Osteocyte (in vitro differentiated cells): ENCODE results near the gene ABCG4. TPM values are rescaled to one million over a fixed set of nuclear protein-coding genes. Genes with fewer than 3 reads are reported as not detected.

ENCODE experiments used
- DNase-seq: peaks from one replicate; pipeline ENCODE4 v3.0.0; 2021; ENCODE audit warnings: mixed read lengths; ENCODE audit not compliant: unreplicated experiment; ENCODE audit errors: extremely low spot score
- H3K27ac Mint-ChIP-seq: one replicate; pipeline ENCODE4 v1.8.0; 2021; ENCODE audit warnings: mild to moderate bottlenecking, mixed read lengths; ENCODE audit not compliant: unreplicated experiment
- H3K27me3 Mint-ChIP-seq: one replicate; pipeline ENCODE4 v1.8.0; 2021; ENCODE audit warnings: mixed read lengths; ENCODE audit not compliant: unreplicated experiment
- H3K36me3 Mint-ChIP-seq: one replicate; pipeline ENCODE4 v1.8.0; 2021; ENCODE audit warnings: mixed read lengths; ENCODE audit not compliant: unreplicated experiment
- H3K4me1 Mint-ChIP-seq: one replicate; pipeline ENCODE4 v1.8.0; 2021; ENCODE audit warnings: mixed read lengths; ENCODE audit not compliant: unreplicated experiment
- H3K4me3 Mint-ChIP-seq: one replicate; pipeline ENCODE4 v1.8.0; 2021; ENCODE audit warnings: mild to moderate bottlenecking, moderate library complexity, mixed read lengths; ENCODE audit not compliant: unreplicated experiment
- H3K9me3 Mint-ChIP-seq: one replicate; pipeline ENCODE4 v1.8.0; 2021; ENCODE audit warnings: mixed read lengths; ENCODE audit not compliant: unreplicated experiment
- CTCF ChIP-seq: fragments of 200-600 bp; sonication (generic); IDR thresholded peaks from 2 replicates; pipeline ENCODE4 v1.5.0; 2021; ENCODE audit warnings: antibody characterized with exemption, mild to moderate bottlenecking, moderate library complexity
- total RNA-seq: library from RNA; stranded (reverse); gene quantifications from 2 replicates; pipeline ENCODE4 v1.2.1, GENCODE V29; 2021

ABCG4 gene
- total RNA-seq, 1 donor from 2014 or later, result 0.75 TPM

GRCh38 chr11:119178166-119178680 is 29.4 kb downstream of the ABCG4 start:
- no peaks in the 10 kb centered on the region for H3K9me3 Mint-ChIP-seq
- H3K27ac Mint-ChIP-seq, result no peak overlapping the region
- H3K27me3 Mint-ChIP-seq, result no peaks in the 10 kb centered on the region
- H3K4me1 Mint-ChIP-seq, result peaks cover 9% of the 10 kb centered on the region
- H3K36me3 Mint-ChIP-seq, result peaks cover 5% of the 10 kb centered on the region
- no peak for DNase-seq
- H3K4me3 Mint-ChIP-seq, result no peak overlapping the region
- no peak for TF ChIP-seq CTCF

- peaks cover 5% of the 10 kb centered on the region for H3K36me3 Mint-ChIP-seq
- no peak for TF ChIP-seq CTCF
- DNase-seq, result no peak
- no peak overlapping the region for H3K27ac Mint-ChIP-seq
- H3K4me3 Mint-ChIP-seq, result no peak overlapping the region
- H3K27me3 Mint-ChIP-seq, result no peaks in the 10 kb centered on the region
- H3K9me3 Mint-ChIP-seq, result no peaks in the 10 kb centered on the region
- H3K4me1 Mint-ChIP-seq, result peaks cover 9% of the 10 kb centered on the region
Observed at GRCh38 chr11:119179342-119179741, 30.5 kb downstream of the ABCG4 start.

GRCh38 chr11:119179983-119180382 is 31.1 kb downstream of the ABCG4 start:
- H3K27me3 Mint-ChIP-seq, result no peaks in the 10 kb centered on the region
- no peak overlapping the region for H3K27ac Mint-ChIP-seq
- peaks cover 9% of the 10 kb centered on the region for H3K4me1 Mint-ChIP-seq
- DNase-seq, result no peak
- H3K9me3 Mint-ChIP-seq, result no peaks in the 10 kb centered on the region
- peaks cover 5% of the 10 kb centered on the region for H3K36me3 Mint-ChIP-seq
- H3K4me3 Mint-ChIP-seq, result no peak overlapping the region
- TF ChIP-seq CTCF, result no peak

- peaks cover 3% of the 10 kb centered on the region for H3K36me3 Mint-ChIP-seq
- no peak for DNase-seq
Observed at GRCh38 chr11:119180729-119181676, 32.2 kb downstream of the ABCG4 start.

More at GRCh38 chr11:119180729-119181676, 32.2 kb downstream of the ABCG4 start:
- H3K27me3 Mint-ChIP-seq, result peaks cover 3% of the 10 kb centered on the region
- H3K27ac Mint-ChIP-seq, result no peak overlapping the region
- no peak overlapping the region for H3K4me3 Mint-ChIP-seq
- TF ChIP-seq CTCF, result no peak
- no peaks in the 10 kb centered on the region for H3K9me3 Mint-ChIP-seq
- peaks cover 9% of the 10 kb centered on the region for H3K4me1 Mint-ChIP-seq
